Measurements from ENCODE around the gene TSLP. TPM values are rescaled to one million over a fixed set of nuclear protein-coding genes. Genes with fewer than 3 reads are reported as not detected.

Gene TSLP
- total RNA-seq, 1 donor from 2014 or later = 0.59 TPM

DNA sequence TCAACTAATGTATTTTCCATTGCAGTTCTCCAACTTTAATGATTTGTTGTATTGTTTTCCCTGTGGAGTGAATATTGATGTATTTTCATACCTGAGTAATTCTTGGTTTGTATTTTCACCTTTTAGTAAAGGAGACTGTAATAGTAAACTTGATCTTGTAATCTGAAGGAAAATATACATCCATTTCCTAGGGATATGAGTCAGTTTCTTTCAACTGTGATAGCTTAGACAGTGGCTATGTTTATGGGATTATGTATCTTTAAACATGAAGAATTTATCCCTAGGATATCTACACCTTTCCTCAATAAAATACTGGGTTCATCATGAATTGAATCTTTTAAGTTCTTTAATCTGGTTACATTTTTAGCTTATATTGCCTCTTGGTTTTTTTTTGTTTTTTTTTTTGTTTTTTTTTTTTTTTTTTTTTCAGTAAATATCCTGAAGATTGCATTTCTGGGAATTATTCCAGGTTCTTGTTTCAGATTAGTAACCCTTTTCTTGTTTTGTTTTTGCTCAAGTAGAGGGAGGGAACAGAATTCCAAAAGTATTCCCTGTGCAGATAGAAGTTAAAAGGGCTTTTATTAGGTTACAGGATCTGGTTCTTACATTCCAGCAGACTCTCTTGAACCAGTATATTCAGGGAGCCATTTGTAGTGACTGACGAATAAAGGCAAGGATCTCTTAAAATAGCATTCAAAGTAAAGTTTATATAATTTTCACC is 27.7 kb downstream of the TSLP start:
- no peak for DNase-seq

DNA sequence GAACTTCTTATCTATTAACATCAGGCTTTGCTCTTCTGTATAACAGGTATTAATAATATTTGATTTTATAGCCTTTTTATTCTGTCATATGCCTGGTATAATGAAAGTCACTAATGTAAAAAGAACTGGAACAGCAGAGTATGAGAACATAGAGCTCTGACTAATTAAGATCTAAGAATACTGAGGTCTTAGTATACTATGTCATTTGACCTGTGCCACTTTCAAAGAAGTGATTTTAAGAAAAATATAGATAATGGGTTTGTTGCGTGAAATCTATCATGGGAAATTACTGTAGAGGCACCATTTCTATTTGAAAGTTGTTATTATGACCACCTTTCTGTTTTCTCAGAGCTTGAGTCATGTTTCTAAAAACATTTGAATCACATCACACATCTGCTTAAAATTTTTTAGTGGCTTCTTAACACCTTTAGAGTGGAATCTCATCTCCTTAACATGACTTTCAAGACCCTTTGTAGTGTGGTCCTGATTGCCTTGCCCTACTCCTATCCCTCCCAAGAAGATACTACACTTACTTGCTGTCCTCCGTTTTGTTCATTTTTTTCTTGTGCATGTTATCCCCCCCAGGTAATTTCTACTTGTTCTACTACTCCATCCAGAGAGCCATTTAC is 34.9 kb downstream of the TSLP start:
- no peak for DNase-seq

GRCh38 chr5:111107371-111107770 is 35.9 kb downstream of the TSLP start:
- DNase-seq = no peak

DNA sequence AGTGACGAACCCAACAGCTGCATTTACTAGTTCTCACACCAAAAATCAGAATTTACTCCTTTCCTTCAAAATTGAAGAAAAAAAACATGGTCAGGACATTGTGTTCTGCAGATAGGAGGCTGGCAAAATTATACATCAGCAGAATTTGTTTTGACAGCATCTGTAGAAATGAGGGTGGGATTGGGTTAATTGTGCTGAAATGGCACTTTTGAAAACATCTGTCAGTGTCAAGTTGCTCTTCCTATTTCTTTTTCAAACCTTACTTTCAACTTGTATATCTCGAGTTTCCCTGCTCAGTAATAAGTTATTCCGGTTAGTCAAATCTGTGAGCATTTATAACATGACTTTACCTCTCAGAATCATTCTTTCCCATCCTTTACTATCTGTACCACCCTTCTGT is 40.4 kb downstream of the TSLP start:
- no peak for DNase-seq

DNA sequence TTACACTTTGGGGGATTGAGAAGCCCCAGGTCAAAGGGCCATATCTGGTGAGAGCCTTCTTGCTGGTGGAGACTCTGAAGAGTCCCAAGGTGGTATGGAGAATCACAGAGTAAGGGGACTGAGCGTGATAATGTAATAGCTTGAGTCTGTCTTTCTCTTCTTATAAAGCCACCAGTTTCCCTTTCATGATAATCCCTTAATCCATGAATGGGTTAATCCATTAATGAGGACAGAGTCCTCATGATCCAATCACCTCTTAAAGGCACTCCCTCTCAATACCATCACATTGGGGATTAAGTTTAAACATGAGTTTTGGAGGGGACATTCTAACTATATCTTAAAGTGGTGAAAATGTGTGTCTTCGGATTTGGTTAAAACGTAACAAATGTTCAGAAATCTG is 42.2 kb downstream of the TSLP start:
- no peak for DNase-seq

DNA sequence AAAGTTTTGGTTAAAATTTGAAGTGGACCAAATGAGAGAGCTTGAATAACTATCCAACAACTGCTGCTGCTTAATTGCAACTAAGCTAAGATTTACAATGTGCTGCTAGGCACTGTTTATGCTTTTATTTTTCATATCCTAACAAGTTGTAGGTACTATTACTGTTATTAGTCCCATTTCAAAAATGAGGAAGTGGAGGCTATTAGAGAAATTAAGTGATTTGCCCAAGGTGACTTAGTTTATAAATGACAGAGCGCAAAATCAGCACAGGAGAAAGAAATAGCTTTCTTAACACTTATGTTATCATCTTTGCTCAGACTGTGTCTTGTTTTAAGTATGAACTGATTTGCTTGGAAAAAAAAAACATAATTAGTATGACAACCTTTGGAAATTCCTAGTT is 43.7 kb downstream of the TSLP start:
- DNase-seq = no peak

GRCh38 chr5:111116550-111116949 is 45.0 kb downstream of the TSLP start:
- DNase-seq = no peak

DNA sequence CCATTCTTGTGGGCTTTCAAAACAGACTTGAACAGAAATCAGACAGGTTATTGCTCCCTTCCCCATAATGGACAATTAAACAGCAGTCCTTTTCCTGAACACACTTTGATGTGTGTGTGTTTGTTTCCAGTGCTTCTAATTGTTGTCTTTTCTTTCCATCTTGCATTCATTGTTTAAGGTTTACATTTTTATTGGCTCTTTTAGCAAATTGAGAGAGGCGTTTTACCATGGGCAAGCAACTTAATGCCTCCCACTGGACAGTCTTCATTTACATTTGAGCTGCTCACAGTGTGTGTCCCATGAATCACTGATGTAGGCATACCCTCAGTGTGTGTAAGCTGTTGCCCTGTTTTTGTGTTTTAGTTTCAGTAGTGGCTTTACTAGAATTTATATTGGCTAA is 45.6 kb downstream of the TSLP start:
- DNase-seq = no peak

GRCh38 chr5:111119221-111119620 is 47.7 kb downstream of the TSLP start:
- DNase-seq = peak; percentile 4

GRCh38 chr5:111119856-111120255 is 48.3 kb downstream of the TSLP start:
- no peak for DNase-seq

DNA sequence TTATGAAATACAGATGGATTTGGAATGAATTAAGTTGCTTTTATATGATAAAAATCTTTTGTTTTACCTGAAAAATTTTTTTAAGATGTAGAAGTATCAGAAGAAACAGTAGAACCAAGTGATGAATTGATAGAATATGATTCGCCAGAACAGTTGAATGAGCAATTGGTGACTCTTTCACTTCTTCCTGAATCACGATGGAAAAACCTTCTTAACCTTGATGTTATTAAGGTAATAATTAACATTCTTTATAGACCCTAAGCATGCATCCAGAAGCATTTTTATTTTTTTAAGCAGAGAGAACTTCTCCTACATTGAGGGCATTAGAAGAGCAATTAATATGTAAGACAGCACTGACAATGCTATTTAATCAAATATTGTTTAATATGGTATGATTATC is 49.4 kb downstream of the TSLP start:
- no peak for DNase-seq

DNA sequence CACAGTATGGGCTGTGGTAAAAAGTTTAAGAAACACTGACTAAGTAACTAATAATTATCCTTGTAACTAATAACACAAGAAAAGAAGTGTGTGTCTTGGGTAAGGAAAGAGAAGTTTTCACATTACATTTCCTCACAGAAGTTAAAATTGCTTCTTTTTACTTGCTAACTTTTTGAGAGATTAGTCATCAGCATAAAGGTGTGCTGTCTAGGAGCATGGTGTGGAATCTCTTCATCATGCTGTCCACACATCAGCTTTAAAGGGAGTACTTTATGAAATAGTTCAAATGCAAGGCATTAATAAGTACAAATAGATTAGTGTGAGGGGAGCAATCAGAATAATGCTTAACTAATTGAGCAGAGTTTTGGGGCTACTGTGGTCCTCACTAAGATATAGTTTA is 50.4 kb downstream of the TSLP start:
- no peak for DNase-seq

DNA sequence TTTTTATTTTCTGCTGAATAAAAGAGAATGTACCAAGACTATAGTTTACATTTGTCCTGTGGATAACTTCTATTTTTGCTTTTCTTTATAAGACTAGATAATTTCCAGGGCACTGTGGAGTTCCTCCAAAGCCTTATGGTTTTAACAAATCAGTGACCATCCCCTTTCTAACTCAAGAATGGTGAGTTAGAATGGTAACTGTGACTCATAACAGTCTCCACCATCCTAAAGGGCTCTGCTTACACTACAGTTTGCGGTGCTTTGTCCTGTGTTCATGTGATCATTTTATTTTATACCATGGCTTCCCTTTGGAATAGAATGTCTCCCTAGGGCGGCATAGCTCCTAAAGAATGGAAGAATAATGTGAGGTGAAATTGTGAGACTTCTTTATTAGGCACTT is 50.9 kb downstream of the TSLP start:
- no peak for DNase-seq

GRCh38 chr5:111124793-111125192 is 53.3 kb downstream of the TSLP start:
- no peak for DNase-seq

GRCh38 chr5:111126896-111127295 is 55.4 kb downstream of the TSLP start:
- DNase-seq = no peak

Other genes with a start within 250 kb of the TSLP start
- gene WDR36, start 20.6 kb downstream of the TSLP start, total RNA-seq = 33.7 TPM
- 6.0 TPM for gene CAMK4, start 152.7 kb downstream of the TSLP start, total RNA-seq